Measurements from ENCODE around the gene CCDC57.
"Not testable (repeated sequence)": the region's sequence is repeated elsewhere in the genome, so short reads cannot be mapped to it uniquely, and the experiment has no call there.

CCDC57 gene

DNA sequence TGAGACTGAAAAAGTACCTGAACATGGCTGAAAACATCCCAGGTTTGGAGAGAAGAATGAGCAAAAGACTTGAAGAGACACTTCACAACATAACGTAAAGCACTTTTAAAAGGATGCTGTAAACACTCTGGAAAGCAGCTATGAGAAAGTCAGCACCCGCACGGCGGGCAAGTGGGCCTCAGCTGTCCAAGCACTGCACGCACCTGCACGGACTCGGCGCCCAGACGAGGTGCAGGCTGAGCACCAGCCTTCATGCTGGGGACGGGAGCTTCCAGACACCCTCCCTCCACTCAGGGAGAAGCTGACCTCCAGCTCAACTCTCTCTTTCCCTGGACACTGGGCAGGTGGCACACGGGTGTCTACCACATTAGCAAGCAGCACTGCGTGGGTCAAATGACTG is 13.1 kb downstream of the CCDC57 start:
- no peak for DNase-seq

DNA sequence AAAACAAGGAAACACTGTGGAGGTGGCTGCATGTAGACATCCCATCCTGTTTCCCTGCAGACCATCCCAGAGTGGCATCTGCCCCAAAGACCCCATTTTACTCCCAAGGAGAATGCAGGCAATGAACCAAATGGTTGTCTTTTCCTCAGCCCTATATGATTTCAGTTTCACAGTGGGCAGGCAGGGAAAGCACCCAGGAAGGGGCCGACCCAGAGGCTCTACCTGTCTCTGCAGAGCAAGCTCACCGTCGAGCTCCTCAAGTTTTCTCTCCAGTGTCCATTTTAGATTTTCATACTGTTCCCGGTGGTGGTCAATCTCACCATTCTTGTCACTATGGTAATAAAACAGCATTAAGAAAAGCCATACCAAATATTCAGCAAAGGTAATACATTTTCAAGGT is 14.6 kb downstream of the CCDC57 start:
- DNase-seq: no peak

DNA sequence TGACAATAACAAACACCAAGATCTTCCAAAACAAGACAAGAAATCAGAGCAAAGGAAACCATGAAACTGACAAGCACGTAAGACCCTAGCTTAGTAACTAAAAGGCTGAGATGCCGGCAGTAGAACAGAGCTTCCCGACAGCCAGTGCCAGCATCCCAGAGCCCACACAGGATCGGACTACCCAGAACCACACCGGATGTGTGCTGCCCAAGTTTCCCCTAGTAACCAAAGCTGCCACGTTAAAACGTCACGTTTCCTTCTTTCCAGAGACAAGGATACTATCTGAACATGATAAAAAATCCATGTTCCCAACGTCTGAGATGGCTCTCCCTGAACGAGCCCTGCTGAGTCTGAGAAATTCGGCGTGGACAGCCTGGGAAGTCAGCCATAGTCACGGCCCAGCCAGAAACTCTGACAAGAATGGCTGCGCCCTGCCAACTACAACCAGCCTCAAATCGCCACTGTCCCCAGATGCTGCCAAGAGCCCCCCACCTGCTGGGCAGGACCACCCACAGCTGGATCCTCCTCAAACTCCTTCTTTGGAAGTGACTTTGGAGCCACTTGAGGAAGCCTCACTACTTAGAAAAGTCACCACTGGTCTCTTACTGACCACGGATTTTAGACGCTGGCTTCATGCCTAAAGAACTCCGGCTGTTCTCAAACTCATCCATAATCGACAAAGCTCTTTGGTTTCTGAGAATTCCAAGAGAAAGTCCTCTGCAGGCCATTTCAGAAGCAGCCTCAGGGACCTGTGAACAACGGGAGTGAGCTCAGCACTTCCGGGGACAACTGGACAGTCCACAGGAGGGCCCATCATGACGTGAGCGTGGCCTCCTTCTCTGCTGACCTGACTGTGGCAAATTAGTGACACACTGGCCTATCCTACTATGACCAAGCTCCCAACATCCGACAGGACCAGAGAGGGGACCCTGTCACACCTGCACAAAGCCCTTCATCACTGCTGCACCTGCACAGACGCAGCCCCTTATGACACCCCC is 16.7 kb downstream of the CCDC57 start:
- DNase-seq: no peak

- no peak for DNase-seq
Observed at GRCh38 chr17:82194765-82195164, 17.9 kb downstream of the CCDC57 start.

- DNase-seq: no peak
Observed at GRCh38 chr17:82193520-82194220, 19.0 kb downstream of the CCDC57 start.

DNA sequence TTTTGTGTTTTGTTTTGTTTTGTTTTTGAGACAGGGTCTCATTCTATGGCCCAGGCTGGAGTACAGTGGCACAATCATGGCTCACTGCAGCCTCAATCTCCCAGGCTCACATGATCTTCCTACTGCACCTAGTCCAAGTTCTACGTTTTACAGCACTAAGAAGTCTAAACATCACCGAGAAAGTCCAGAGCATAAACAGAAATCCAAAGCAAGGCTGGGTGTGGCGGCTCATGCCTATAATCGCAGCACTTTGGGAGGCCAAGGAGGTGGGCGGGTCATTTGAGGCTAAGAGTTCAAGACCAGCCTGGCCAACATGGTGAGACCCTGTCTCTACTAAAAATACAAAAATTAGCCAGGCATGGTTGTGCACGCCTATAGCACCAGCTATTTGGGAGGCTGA is 19.6 kb downstream of the CCDC57 start:
- DNase-seq: not testable (repeated sequence)

GRCh38 chr17:82188001-82188961 is 24.4 kb downstream of the CCDC57 start:
- DNase-seq: no peak

- DNase-seq: no peak
Observed at GRCh38 chr17:82187500-82187899, 25.1 kb downstream of the CCDC57 start.

GRCh38 chr17:82186221-82186620 is 26.4 kb downstream of the CCDC57 start:
- DNase-seq: no peak

- DNase-seq: no peak
Observed at GRCh38 chr17:82184761-82185160, 27.9 kb downstream of the CCDC57 start.

DNA sequence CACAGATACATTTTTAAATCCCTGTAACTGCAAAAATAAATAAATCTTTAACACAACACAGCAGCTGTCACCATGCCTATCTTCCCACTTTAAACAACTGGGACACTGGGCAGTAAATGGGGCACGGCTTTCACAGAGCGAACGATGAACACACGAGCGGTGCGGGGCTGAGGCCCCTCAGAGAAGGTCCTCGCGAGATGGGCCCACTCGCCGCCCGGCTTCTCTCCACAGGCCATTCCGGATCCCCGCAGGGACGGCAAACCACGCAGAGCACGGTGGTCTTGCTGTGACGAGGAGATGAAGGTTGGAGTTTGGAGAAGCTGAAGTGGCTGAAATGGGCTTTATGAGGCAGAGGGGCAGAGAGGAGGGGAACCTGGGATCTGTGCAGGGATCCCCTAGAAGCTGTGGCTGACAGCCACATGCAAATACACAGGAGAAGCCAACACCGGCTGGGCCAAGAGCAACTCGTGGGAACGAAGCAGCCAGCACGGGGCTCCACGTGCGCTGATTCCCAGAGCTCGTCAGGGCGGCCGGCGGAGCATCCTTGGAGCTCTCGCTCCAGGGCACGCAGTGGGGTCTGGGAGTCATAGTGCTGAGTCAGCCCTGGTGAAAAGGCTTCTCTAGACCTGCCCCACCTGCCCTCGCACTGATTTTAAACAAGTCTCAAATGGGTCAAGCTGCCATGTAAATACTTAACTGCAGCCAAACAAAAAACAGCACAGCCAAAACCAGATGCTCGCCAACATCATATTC is 31.7 kb downstream of the CCDC57 start:
- no peak for DNase-seq

GRCh38 chr17:82179946-82180475 is 32.6 kb downstream of the CCDC57 start:
- DNase-seq: no peak

DNA sequence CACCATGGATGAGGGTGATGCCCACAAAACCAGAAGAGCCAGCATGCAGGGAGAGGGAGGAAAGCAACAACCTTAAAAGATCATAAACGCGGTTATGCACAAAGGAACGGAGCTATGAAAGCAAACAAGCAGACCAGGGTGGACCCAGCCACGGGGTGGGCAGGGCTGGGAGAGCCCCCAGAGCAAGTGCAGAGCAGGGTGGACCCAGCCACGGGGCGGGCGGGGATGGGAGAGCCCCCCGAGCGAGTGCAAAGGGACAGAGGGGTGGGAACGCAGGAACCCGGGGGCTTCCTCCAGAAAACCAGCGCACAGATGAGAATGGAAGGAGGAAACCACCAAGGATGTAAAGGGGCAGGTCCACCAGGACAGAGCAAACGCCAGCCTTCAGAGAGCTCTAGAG is 33.2 kb downstream of the CCDC57 start:
- no peak for DNase-seq

GRCh38 chr17:82178499-82179261 is 34.0 kb downstream of the CCDC57 start:
- no peak for DNase-seq

DNA sequence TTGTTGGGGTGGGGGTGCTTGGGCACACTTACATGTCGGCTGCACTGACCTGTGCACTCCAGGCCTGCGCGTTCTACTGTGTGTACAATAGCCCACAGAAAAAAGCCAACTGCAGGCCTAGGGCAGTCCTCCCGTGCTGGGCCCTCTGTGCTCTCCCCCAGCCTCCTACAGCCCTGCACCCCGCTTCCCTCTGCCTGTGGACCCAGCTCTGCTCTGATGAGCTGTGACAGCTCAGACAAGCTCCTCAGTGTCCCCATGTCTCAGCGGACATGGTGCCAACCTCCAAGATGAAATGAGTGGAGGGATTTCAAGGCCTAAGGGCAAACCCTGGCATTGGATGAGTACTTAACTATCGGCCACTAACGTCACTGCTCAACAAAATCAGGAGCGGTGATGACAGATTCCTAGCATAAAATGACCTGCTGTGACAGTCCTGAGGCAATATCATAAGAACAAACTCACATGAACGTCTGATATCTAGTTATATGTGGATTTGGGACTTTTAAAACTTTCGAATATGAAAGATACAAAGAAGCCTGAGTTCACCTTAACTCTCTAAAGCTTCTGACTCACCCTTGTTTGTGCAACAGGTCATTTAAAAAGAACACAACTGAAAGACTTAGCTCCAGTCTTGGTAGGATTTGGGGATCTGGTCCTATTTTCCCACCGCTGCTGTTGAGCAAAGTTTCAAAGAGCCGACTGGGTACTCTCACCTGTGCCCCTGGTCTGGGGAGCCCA is 34.7 kb downstream of the CCDC57 start:
- no peak for DNase-seq

- no peak for DNase-seq
Observed at GRCh38 chr17:82177276-82177675, 35.4 kb downstream of the CCDC57 start.

DNA sequence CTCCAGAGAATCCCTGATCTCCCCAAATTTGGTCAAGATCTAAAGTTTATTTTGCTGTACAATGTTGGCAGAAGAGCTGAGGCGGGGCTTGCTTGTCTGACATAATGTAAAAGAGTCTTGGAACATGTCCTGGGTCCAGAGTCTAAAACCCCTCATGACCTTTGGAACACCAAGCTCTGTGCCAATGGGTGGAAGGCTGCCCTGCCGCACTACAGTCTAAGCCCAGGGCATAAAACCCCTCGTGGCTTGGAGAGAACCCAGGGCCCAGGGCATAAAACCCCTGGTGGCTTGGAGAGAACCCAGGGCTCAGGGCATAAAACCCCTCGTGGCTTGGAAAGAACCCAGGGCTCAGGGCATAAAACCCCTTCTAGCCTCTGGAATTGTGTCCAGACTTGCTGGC is 36.7 kb downstream of the CCDC57 start:
- DNase-seq: no peak

- DNase-seq: no peak
Observed at GRCh38 chr17:82175201-82175600, 37.4 kb downstream of the CCDC57 start.

- DNase-seq: not testable (repeated sequence)
Observed at GRCh38 chr17:82174042-82174857, 38.4 kb downstream of the CCDC57 start.

All from retina (tissue), 1 donor.